COLO829 (cell line): ENCODE measurements around the gene SYNGR3.

ENCODE experiments used
- DNase-seq: peaks from one replicate; pipeline ENCODE4 v3.0.0; 2012; ENCODE audit warnings: low spot score

The SYNGR3 gene

GRCh38 chr16:1976951-1977874 lies 12.6 kb upstream of the SYNGR3 start:
- DNase-seq = no peak

- DNase-seq = no peak
Observed at GRCh38 chr16:1977875-1978268, 11.9 kb upstream of the SYNGR3 start.

- DNase-seq = no peak
Observed at GRCh38 chr16:1978476-1979120, 11.2 kb upstream of the SYNGR3 start.

DNA sequence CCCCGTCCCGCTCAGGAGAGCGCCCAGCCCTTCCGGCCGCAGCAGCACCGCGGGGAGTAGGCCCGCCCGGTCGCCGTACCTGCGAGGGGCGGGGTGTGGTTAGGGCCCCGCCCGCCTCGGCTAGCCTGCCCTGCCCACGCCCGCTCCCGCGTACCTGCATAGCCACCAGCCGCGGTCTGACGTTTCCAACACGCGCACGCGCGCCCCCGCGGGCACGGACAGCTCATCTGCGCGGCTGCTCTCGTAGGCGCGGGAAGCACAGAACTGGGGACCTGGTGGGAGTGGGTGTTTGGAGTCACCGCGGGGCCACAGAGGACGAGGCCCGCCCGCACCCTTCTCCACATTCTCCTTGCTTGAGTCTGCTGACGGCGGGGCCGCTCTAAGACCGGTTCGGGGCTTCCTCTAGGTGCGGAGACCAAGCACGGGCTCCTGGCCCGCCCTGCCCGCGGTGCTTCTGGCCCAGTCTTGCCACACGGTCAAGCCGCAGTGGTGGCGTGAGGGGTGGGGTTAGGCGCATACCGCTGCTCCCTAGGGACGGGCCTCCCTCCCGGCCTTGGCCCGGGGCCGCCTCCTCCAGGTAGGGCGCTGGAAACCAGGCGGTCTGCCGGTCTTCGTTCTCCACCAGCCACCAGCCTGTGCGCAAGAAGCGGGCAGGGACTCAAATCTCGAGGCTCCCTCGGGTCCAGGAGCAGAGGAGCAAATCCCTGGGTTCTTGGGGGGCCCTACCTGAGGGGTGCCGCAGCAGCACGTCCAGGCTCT lies 10.3 kb upstream of the SYNGR3 start:
- DNase-seq = no peak

- no peak for DNase-seq
Observed at GRCh38 chr16:1980030-1980769, 9.6 kb upstream of the SYNGR3 start.

GRCh38 chr16:1980770-1981087 lies 9.0 kb upstream of the SYNGR3 start:
- DNase-seq = no peak

- DNase-seq = no peak
Observed at GRCh38 chr16:1981398-1981836, 8.4 kb upstream of the SYNGR3 start, which contains the start of gene NOXO1. TSS of gene NOXO1 (minus strand) at chr16:1981469. CDS start at chr16:1981179, 290 bp downstream.

DNA sequence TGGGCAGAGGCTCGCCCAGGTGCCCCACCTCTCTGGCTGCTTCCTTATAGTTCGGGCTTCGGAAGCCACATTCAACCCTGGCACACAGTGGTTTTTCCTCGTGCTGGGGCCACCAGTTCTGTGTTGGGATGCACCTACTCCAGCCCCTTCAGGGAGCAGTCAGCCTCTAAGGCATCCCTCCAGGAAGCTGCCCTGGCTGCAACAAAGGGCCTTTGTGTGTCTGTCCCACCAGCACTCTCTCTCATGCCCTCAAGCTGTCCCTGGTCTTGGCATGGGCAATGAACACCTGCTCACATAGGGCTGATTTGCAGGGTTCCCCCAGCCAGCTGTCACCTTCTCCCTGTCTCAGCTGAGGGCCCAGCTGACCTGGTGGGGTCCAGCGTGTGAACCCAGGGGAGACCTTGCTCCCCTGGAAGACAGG lies 7.7 kb upstream of the SYNGR3 start:
- peak; percentile 69 for DNase-seq

GRCh38 chr16:1982991-1983543 lies 6.7 kb upstream of the SYNGR3 start:
- DNase-seq = no peak

- peak; percentile 96 for DNase-seq
Observed at GRCh38 chr16:1983544-1984346, 6.0 kb upstream of the SYNGR3 start, which contains the start of gene GFER. TSS of gene GFER (plus strand) at chr16:1984193. CDS start at chr16:1984219, 26 bp downstream.

GRCh38 chr16:1984347-1985225 lies 5.2 kb upstream of the SYNGR3 start:
- DNase-seq = no peak

GRCh38 chr16:1985466-1986150 lies 4.2 kb upstream of the SYNGR3 start:
- DNase-seq = no peak

- DNase-seq = no peak
Observed at GRCh38 chr16:1987198-1987597, 2.6 kb upstream of the SYNGR3 start.

DNA sequence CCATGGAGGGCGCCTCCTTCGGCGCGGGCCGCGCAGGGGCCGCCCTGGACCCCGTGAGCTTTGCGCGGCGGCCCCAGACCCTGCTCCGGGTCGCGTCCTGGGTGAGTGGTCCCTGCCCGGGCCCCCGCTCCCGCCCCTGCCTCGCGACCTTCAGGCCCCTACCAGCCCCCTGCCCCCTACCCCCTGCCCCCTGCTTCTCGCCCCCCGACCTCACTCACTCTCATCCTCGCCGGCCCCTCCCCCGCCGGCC lies 256 bp downstream of the SYNGR3 start:
- DNase-seq = no peak

- no peak for DNase-seq
Observed at GRCh38 chr16:1990351-1991134, 773 bp downstream of the SYNGR3 start.

DNA sequence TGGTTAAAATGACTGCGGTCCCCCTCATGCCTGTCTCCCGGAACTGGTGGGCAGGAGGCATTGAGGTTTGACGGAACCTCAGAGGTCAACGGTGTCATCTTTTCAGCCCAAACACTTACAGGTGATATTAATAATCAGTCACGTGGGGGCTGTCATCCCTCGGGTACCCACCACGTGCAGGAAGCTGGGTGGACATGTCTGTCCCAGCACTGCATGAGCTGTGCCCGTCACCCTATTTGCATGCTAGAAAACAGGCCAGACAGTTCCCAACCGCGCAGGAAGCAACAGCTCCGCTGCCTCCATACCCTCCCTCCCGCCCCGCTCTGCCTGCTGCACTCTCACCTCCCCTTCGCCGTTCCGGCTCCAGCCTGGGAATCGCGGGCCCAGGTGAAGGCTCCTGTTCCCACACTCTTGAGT lies 1.4 kb downstream of the SYNGR3 start:
- DNase-seq = no peak

GRCh38 chr16:1991588-1991947 lies 1.8 kb downstream of the SYNGR3 start:
- DNase-seq = no peak

GRCh38 chr16:1991948-1992703 lies 2.4 kb downstream of the SYNGR3 start:
- DNase-seq = peak; percentile 94
